ENCODE measurements around the gene RTN4R. TPM values are rescaled to one million over a fixed set of nuclear protein-coding genes. Genes with fewer than 3 reads are reported as not detected.
"Not testable (repeated sequence)": the region's sequence is repeated elsewhere in the genome, so short reads cannot be mapped to it uniquely, and the experiment has no call there.

The RTN4R gene
- total RNA-seq, 4 donors from 2014 or later: 5.0 to 12.9 TPM; not detected in 2

- no peak for DNase-seq
- intact Hi-C loops (cut with DNase I; ENCODE audit: low total_unique reads): loop anchor here (5.0 kb wide), 1 partner anchor 127 kb away; no protein-coding TSS in a partner anchor
- Histone ChIP-seq H3K36me3 (no peaks in the 10 kb centered on the region), H3K9me3 (no peaks in the 10 kb centered on the region), H3K4me3 (no peak overlapping the region), H3K4me1 (no peaks in the 10 kb centered on the region), H3K27me3 (no peaks in the 10 kb centered on the region), H3K27ac (no peak overlapping the region)
- no peak for TF ChIP-seq CTCF (IDR thresholded peaks at IDR 0.05)
- TF ChIP-seq POLR2A (IDR thresholded peaks at IDR 0.05): no peak
These were observed 16.5 kb upstream of the RTN4R start for GRCh38 chr22:20284471-20285086.

DNA sequence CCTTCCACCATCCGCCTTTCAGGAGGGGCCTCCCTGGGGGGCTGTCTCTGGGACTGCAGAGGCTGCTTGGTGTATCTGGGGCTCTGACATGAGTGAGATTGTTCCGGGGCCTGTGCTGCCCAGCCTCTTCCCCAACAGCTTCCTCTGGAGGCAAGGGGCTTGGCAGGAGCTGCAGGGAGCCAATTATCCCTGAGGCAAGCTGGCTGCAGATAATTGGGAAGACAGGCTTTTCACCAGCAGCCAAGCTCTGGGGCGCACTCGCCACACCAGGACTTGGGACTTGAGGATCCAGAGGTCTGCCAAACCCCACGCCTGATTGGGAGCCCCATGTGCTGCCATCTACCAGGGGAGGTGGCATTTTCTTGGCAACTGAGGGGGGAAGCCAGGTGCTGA is 15.6 kb upstream of the RTN4R start:
- H3K4me3 ChIP-seq: no peak overlapping the region
- no peak for DNase-seq
- intact Hi-C loops (cut with DNase I; ENCODE audit: low total_unique reads): loop anchor here (5.0 kb wide), 1 partner anchor 126 kb away; no protein-coding TSS in a partner anchor
- TF ChIP-seq POLR2A (IDR thresholded peaks at IDR 0.05) (no peak), CTCF (IDR thresholded peaks at IDR 0.05) (no peak)
- no peaks in the 10 kb centered on the region for H3K27me3 ChIP-seq
- no peak overlapping the region for H3K27ac ChIP-seq
- no peaks in the 10 kb centered on the region for H3K36me3 ChIP-seq
- H3K9me3 ChIP-seq: no peaks in the 10 kb centered on the region
- H3K4me1 ChIP-seq: no peaks in the 10 kb centered on the region

GRCh38 chr22:20282901-20283673 is 15.0 kb upstream of the RTN4R start:
- H3K4me3 ChIP-seq: no peak overlapping the region
- no peaks in the 10 kb centered on the region for H3K36me3 ChIP-seq
- no peaks in the 10 kb centered on the region for H3K27me3 ChIP-seq
- no peaks in the 10 kb centered on the region for H3K4me1 ChIP-seq
- H3K27ac ChIP-seq: no peak overlapping the region
- no peak for TF ChIP-seq CTCF (IDR thresholded peaks at IDR 0.05)
- no peaks in the 10 kb centered on the region for H3K9me3 ChIP-seq
- intact Hi-C loops (cut with DNase I; ENCODE audit: low total_unique reads): loop anchor here (5.0 kb wide), 1 partner anchor 126 kb away; no protein-coding TSS in a partner anchor
- no peak for DNase-seq

DNA sequence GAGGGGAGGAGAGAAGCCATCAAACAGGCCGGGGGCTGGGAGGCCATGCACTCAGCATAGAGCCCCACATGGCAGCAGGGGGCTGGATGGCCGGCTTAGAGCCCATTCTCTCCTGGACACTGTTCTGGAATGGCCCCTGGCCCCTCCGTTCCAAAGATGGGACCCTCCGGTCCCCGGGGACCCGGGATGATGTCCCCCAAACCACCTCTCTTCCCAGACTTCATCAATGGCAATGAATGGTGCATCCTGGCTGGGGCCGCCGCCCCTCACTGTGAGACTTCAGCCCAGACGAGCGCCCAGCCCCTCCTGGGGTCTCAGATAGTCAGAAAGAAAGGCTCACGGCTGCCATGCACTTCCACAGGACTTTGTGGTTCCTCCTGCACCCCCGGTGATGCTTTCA is 13.8 kb upstream of the RTN4R start:
- Histone ChIP-seq H3K4me1 (no peaks in the 10 kb centered on the region), H3K27me3 (no peaks in the 10 kb centered on the region), H3K27ac (no peak overlapping the region), H3K4me3 (no peak overlapping the region), H3K36me3 (no peaks in the 10 kb centered on the region), H3K9me3 (no peaks in the 10 kb centered on the region)
- intact Hi-C loops (cut with DNase I; ENCODE audit: low total_unique reads): loop anchor here (5.0 kb wide), 1 partner anchor 125 kb away; no protein-coding TSS in a partner anchor
- no peak for TF ChIP-seq CTCF (IDR thresholded peaks at IDR 0.05)
- TF ChIP-seq POLR2A (IDR thresholded peaks at IDR 0.05): no peak
- DNase-seq: no peak

- not testable (repeated sequence) for H3K4me1 ChIP-seq, H3K36me3 ChIP-seq, H3K27ac ChIP-seq, DNase-seq, H3K9me3 ChIP-seq, H3K27me3 ChIP-seq, H3K4me3 ChIP-seq
- intact Hi-C loops (cut with DNase I; ENCODE audit: low total_unique reads): loop anchor here (5.0 kb wide), 1 partner anchor 124 kb away; no protein-coding TSS in a partner anchor
These were observed 13.4 kb upstream of the RTN4R start for GRCh38 chr22:20281473-20281872.

Measured in uterus (tissue), 4 donors.